GM12892 (cell line): Measurements from ENCODE around the gene CEACAM5.

Experiments used
- POLR2A ChIP-seq: IDR thresholded peaks from 2 replicates; pipeline ENCODE4 v1.6.1; 2011; ENCODE audit warnings: low read depth, low read length, control low read depth
- POLR2AphosphoS5 ChIP-seq: IDR thresholded peaks from 2 replicates; pipeline ENCODE4 v1.6.1; 2011; ENCODE audit warnings: low read depth, low read length, control low read depth

GRCh38 chr19:41707502-41707812 is 969 bp upstream of the CEACAM5 start:
- no peak for TF ChIP-seq POLR2A
- no peak for TF ChIP-seq POLR2AphosphoS5
